Peyer's patch (tissue), 4 donors: ENCODE measurements around the gene PPP1R7. TPM values are rescaled to one million over a fixed set of nuclear protein-coding genes. Genes with fewer than 3 reads are reported as not detected.

Experiments
- DNase-seq, 3 donors: peaks; one replicate each; pipeline ENCODE4 v3.0.0-alpha.2; 2017 to 2019
- H3K27ac ChIP-seq, 4 donors: fragments of 200-600 bp; sonication (generic); one replicate each; pipeline ENCODE4 v1.5.1; 2016 to 2019
- H3K27me3 ChIP-seq, 2 donors: fragments of 200-600 bp; sonication (generic); one replicate each; pipeline ENCODE4 v1.5.1; 2019
- H3K36me3 ChIP-seq, 3 donors: fragments of 200-600 bp; sonication (generic); one replicate each; pipeline ENCODE4 v1.5.1; 2016 to 2019
- H3K4me1 ChIP-seq, 4 donors: fragments of 200-600 bp; sonication (generic); one replicate each; pipeline ENCODE4 v1.5.1; 2016 to 2019
- H3K4me3 ChIP-seq, 4 donors: fragments of 200-600 bp; sonication (generic); 1 replicate in 3 of 4; 2 replicates in 1 of 4; pipeline ENCODE4 v1.5.1; 2016 to 2019; ENCODE audit warnings: mild to moderate bottlenecking in 1 of 4
- H3K9me3 ChIP-seq, 4 donors: fragments of 200-600 bp; sonication (generic); one replicate each; pipeline ENCODE4 v1.5.1; 2016 to 2019; ENCODE audit warnings: mild to moderate bottlenecking in 1 of 4
- CTCF ChIP-seq, 6 experiments: fragments of 450-650 bp in 4 of 6; fragments of 200-600 bp in 2 of 6; sonication (generic) in 1 of 6; IDR thresholded peaks; one replicate each; pipeline ENCODE4 v1.5.1; 2017 to 2019; ENCODE audit warnings: antibody characterized with exemption in 6 of 6, mild to moderate bottlenecking in 3 of 6, moderate library complexity in 1 of 6
- POLR2A ChIP-seq, 2 donors: fragments of 450-650 bp; IDR thresholded peaks; one replicate each; pipeline ENCODE4 v1.5.1; 2017; ENCODE audit warnings: antibody characterized with exemption in 2 of 2, mild to moderate bottlenecking in 2 of 2, moderate library complexity in 2 of 2
- total RNA-seq, 4 donors: library from RNA; depleted of rRNA; stranded (reverse); fragments of >200 nt; gene quantifications; one replicate each; pipeline ENCODE4 v1.1.0, GENCODE V29; 2016

The PPP1R7 gene
- total RNA-seq, 4 donors from 2014 or later = 13.2 to 44.0 (median 28.1) TPM

GRCh38 chr2:241227594-241227993 is 77.3 kb downstream of the PPP1R7 start:
- no peak for DNase-seq
- Histone ChIP-seq H3K27me3 (no peaks in the 10 kb centered on the region), H3K9me3 (no peaks in the 10 kb centered on the region), H3K4me3 (no peak overlapping the region), H3K4me1 (peaks cover 0 to 8% (median 0%) of the 10 kb centered on the region in 4 donors), H3K27ac (no peak overlapping the region), H3K36me3 (peaks cover 0 to 65% (median 0%) of the 10 kb centered on the region in 3 donors)
- TF ChIP-seq POLR2A (IDR thresholded peaks at IDR 0.05) (no peak), CTCF (IDR thresholded peaks at IDR 0.05) (no peak)

DNA sequence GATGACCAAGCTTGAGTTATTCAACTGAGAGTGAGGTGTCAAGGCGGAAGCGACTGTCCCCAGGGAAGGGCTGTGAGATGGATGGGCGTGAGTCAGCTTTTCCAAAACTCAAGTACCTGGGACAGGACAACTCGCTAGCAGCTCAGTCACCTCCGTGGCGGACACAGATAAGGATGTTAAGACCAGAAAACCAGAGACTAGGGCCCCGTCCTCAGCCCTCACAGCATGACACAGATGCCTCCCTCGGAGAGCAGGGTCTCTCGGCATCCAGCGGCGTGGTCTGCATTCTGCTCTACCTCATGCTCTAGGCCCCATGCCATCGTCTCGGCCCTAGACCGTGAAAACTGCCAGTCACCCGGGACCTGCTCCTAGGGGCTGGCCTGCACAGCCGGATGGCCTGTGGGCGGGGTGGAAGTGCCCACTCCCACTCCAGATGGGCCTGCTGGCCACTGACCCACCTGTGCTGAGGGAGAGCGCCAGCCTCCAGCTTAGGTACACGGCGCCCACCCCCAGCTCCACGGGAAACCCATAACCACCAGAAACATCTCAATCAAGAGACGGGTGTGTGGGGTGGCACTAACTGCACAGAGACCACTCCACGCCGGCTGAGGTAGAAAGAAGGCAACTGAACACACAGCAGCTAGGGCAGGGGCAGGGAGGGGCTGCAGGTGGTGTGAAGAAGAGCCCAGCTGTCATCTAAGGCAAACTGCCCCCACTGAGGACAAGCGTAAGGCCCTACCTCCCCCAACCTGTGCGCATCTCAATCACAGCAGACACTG is 78.0 kb downstream of the PPP1R7 start:
- Histone ChIP-seq H3K4me1 (peaks cover 0 to 8% (median 0%) of the 10 kb centered on the region in 4 donors), H3K27me3 (no peaks in the 10 kb centered on the region), H3K9me3 (no peaks in the 10 kb centered on the region), H3K27ac (no peak overlapping the region), H3K4me3 (no peak overlapping the region), H3K36me3 (peaks cover 0 to 71% (median 0%) of the 10 kb centered on the region in 3 donors)
- TF ChIP-seq POLR2A (IDR thresholded peaks at IDR 0.05) (no peak), CTCF (IDR thresholded peaks at IDR 0.05) (no peak)
- DNase-seq = no peak

DNA sequence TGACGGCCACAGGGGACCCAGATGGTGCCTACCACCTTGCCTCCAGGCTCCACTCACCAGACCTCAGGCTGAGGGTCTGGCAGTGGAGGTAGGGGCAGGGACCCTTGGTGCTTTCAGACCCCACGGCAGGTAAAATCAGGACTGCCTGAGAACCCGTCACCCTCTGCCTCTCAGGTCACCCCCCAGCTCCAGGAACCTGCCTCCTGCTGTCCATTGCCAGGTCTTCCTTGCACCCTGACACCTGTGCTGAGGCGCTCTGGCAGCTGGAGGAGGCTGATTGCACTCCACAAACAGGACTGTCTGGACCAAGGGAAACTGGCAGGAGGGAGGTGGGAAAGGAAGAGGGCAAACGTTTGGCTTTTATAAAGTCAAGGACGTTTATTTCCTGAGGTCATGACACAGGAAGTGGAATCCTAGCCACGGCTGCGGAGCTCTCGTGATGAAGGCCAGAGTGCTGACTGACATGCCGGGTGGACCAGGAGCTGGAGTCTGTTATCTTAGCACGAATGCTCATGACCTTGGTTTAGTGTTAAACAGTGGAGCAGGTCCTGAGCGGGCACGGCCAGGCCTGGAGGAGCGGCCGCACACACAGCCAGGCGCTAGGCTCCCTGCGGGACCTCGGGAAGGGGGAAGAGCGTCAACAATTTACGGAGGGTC is 78.7 kb downstream of the PPP1R7 start:
- TF ChIP-seq POLR2A (IDR thresholded peaks at IDR 0.05) (no peak), CTCF (IDR thresholded peaks at IDR 0.05) (no peak)
- Histone ChIP-seq H3K36me3 (peaks cover 0 to 79% (median 0%) of the 10 kb centered on the region in 3 donors), H3K27ac (no peak overlapping the region), H3K4me1 (peaks cover 0 to 6% (median 0%) of the 10 kb centered on the region in 4 donors), H3K4me3 (no peak overlapping the region), H3K9me3 (no peaks in the 10 kb centered on the region), H3K27me3 (no peaks in the 10 kb centered on the region)
- DNase-seq = no peak

DNA sequence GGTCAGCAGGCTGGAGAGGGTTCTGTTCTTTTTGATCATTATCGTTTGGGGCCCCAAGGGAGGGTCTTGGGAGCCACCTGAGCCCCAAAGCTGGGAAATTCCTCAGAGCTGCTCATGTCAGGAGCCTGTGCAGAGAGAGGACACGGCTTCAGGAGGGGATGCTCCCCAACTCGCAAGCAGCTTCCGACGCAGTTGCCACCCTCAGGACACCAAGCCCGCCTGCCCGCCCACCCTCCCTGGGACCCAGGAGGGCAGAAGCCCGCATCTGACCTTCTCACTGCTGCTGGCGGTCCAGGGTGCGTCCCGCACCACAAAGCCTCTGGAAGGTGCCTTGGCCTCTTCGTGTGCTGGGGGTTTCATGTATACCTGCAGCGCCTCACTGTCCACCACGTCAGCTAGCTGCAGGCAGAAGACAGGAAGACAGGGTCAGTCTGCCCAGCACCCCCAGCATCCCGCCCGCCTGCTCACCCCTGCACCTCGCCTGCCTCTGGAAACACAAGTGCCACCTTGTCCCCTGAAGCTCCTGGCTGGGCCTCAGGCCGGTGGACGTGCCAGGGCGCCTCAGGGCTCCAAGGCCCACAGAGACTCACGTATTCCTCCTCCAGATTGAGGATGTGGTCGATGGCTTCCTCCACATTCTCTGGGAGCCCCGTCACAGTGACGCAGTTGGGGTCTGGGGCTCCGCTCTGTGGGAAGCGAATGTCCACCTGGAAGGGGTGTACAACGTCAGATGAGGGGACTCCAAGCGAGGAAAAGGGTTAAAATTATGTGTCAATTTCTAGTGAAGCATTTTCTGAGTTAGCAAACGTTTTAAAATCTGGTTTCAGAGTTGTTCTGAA is 79.5 kb downstream of the PPP1R7 start:
- TF ChIP-seq CTCF (IDR thresholded peaks at IDR 0.05) = no peak
- no peak for TF ChIP-seq POLR2A (IDR thresholded peaks at IDR 0.05)
- H3K4me3 ChIP-seq = no peak overlapping the region
- H3K4me1 ChIP-seq = no peaks in the 10 kb centered on the region
- no peak overlapping the region for H3K27ac ChIP-seq
- H3K9me3 ChIP-seq = no peaks in the 10 kb centered on the region
- no peaks in the 10 kb centered on the region for H3K27me3 ChIP-seq
- peaks cover 0 to 87% (median 0%) of the 10 kb centered on the region in 3 donors for H3K36me3 ChIP-seq
- peak in 1 of 3 donors; percentile 21 for DNase-seq

DNA sequence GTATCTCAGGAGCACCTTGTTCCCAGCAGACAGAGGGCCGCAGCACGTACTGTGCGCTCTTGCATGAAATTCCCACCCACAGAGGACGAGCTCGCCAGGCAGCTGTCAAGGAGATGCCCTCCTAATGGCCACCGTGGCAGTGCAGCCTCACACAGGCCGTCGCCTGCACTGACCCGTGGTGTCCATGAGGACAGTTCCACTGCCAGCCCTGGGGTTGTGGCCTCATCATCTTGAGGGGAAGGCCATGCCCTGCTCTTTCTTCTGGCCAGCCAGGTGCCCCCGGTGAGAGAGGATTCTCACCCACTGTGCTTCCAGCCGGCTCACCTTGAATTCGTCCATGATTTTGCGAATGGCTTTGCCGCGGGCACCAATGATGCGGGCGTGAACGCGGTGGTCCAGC is 80.2 kb downstream of the PPP1R7 start:
- H3K4me1 ChIP-seq = no peaks in the 10 kb centered on the region
- no peak for TF ChIP-seq CTCF (IDR thresholded peaks at IDR 0.05)
- TF ChIP-seq POLR2A (IDR thresholded peaks at IDR 0.05) = no peak
- no peak overlapping the region for H3K4me3 ChIP-seq
- peaks cover 0 to 90% (median 0%) of the 10 kb centered on the region in 3 donors for H3K36me3 ChIP-seq
- peak in 1 of 3 donors; percentile 37 for DNase-seq
- no peak overlapping the region for H3K27ac ChIP-seq
- H3K9me3 ChIP-seq = no peaks in the 10 kb centered on the region
- no peaks in the 10 kb centered on the region for H3K27me3 ChIP-seq
